Kidney (tissue), 14 donors: ENCODE measurements around the gene BSN. TPM values are rescaled to one million over a fixed set of nuclear protein-coding genes. Genes with fewer than 3 reads are reported as not detected.

Source experiments
- DNase-seq, 5 donors: peaks; one replicate each; pipeline ENCODE4 v3.0.0-alpha.2; 2013 to 2020
- FAIRE-seq: peaks from 2 replicates; lab custom pipeline; 2012; peaks lifted over from hg19 to GRCh38; lab: Jason Lieb, UNC
- H3K27ac ChIP-seq, 2 donors: one replicate each; pipeline ENCODE4 v1.7.0; 2013; ENCODE audit warnings: low read depth in 2 of 2, low read length in 2 of 2, inconsistent platforms in 1 of 2
- H3K27me3 ChIP-seq: one replicate; pipeline ENCODE4 v1.7.1; 2013; ENCODE audit warnings: low read length, inconsistent platforms; ENCODE audit not compliant: control insufficient read depth, insufficient read depth
- H3K36me3 ChIP-seq, 3 donors: one replicate each; pipeline versions ENCODE4 v1.7.0 to v1.7.1; 2013; ENCODE audit warnings: low read length in 3 of 3, control low read depth in 1 of 3, inconsistent platforms in 1 of 3; ENCODE audit not compliant: insufficient read depth in 3 of 3, control insufficient read depth in 2 of 3
- H3K4me1 ChIP-seq, 3 donors: one replicate each; pipeline versions ENCODE4 v1.7.0 to v1.7.1; 2013; ENCODE audit warnings: low read length in 3 of 3, inconsistent platforms in 1 of 3, low read depth in 1 of 3; ENCODE audit not compliant: control insufficient read depth in 2 of 3, insufficient read depth in 2 of 3
- H3K4me3 ChIP-seq, 3 donors: one replicate each; pipeline versions ENCODE4 v1.7.0 to v1.8.1; 2013; ENCODE audit warnings: low read length in 3 of 3, control low read depth in 1 of 3, inconsistent platforms in 1 of 3
- H3K9ac ChIP-seq, 3 donors: one replicate each; pipeline versions ENCODE4 v1.7.0 to v1.7.1; 2013; ENCODE audit warnings: low read length in 3 of 3, control low read depth in 1 of 3, inconsistent platforms in 1 of 3
- H3K9me3 ChIP-seq, 3 donors: one replicate each; pipeline versions ENCODE4 v1.7.0 to v1.7.1; 2013; ENCODE audit warnings: low read length in 3 of 3, control low read depth in 1 of 3, inconsistent platforms in 1 of 3; ENCODE audit not compliant: control insufficient read depth in 2 of 3, insufficient read depth in 1 of 3
- intact Hi-C: fragments of 100-400 bp; cut with DNase I; formaldehyde crosslinking; loops from one replicate; pipeline ENCODE4 v1.11.1; 2022
- polyA plus RNA-seq: library from polyadenylated mRNA; stranded (reverse); fragments of 350-450 nt; fragmentation: Illumina TruSeq; extraction: RNeasy Lipid Tissue Mini Kit (QIAGEN cat#74804); gene quantifications from one replicate; pipeline ENCODE4 v1.2.3, GENCODE V29; 2014; ENCODE audit warnings: low read depth, low replicate concordance; ENCODE audit not compliant: insufficient read depth
- total RNA-seq: library from RNA; stranded (reverse); fragmentation: NEBNext Ultra II Directional; extraction: Animal tissue kit (Norgen Biotek cat#: 25700); gene quantifications from one replicate; pipeline ENCODE4 v1.2.1, GENCODE V29; 2021
- TF ChIP-seq, protein P1 (sequence below): IDR thresholded peaks from 3 replicates; pipeline ENCODE4 v1.5.1; 2012; ENCODE audit warnings: mild to moderate bottlenecking, moderate library complexity, borderline replicate concordance; ENCODE audit not compliant: insufficient read depth; ENCODE audit errors: extremely low read depth
- donor health status: control.
- donor health status: control.
- donor health status: control.
- donor health status: control.
- donor health status: control.
- donor health status: DM: yes; HTN: yes; CAD: no.
- donor health status: Normal renal cell carcinoma (clear cell type).

BSN gene
- total and polyA plus RNA-seq, 2 donors from 2014 or later, result 0.11 to 1.3 TPM

DNA sequence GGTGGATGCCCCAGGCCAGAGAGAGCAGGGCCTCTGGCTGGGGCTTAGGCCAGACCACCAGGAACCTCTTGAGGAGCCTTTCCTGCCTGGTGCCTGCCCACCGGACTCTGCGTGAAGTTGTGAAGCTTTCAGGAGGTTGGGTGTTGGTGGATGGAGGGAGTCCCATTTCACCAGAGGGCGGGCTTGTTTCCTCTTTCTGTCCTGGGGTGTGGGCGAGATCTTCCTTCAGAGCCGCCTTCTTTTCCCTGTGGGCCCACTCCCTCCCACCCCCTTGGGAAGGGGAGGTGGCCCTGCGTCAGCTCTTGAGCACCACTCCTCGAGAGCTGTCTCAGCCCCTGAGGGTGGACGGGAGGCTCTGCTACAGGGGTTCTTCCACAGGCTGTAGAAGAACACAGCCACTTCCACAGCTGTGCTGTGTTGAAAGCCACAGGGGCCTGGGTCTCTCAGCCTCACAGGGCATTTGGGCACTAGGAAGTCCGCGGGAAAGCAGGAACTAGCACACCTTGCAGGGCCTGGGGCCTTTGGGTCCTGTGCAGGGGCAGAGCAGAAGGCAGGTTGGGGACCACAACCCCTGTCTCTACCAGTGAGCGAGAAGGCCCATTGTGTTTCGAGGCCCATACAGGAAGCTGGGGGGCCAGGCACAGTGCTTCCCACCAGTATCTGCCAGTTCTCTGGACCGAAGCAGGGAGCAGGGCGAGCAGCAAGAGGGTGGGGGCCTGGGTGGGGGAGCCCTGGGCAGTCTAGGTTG, 163.1 kb downstream of the BSN start:
- no peak for FAIRE-seq

DNA sequence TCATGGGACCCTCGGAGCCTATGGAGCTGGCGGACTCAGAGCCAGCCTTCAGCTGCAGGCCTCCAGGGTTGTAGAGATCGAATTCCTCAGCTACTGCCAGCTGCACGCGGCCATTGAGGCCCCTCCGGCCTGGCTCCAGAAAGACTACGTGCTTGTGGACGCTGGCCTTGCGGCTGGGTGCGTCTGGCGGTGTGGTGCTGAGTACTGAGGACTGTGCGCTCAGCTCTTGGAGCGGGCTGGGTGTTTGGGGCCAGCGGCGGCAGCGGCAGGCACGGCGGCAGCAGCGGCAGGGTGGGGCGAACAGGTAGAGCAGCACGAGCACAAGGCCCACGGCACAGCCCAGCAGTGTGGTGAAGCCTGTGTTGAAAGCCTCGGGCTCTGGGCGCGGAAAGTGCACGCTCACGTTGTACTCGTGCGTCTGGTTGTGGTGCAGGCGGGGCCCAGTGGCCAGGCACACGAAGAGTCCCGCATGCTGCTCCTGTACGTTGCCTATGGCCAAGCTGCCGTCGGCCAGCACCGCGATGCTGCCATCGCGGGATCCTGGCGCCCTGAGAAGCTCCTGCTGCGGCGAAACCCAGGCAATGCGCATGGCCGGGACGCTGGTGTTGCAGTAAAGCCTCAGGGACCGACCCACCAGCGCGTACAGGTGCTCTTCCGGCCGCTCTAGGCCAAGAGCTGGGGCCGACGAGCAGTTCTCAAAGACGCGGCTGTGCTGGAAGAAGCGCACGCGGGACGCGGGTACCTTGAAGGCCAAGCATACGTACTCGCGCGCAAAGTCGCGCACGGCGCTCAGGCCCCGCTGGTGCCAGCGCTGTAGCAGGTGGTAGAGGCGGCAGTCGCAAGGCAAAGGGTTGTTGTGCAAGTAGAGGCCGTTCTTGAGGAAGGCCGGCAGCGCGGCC, 163.9 kb downstream of the BSN start:
- H3K4me3 ChIP-seq, result no peak overlapping the region
- FAIRE-seq, result no peak
- no peak overlapping the region for H3K27ac ChIP-seq
- no peaks in the 10 kb centered on the region for H3K9me3 ChIP-seq
- H3K4me1 ChIP-seq, result peaks cover 0 to 21% (median 6%) of the 10 kb centered on the region in 3 donors
- TF ChIP-seq, protein P1, sequence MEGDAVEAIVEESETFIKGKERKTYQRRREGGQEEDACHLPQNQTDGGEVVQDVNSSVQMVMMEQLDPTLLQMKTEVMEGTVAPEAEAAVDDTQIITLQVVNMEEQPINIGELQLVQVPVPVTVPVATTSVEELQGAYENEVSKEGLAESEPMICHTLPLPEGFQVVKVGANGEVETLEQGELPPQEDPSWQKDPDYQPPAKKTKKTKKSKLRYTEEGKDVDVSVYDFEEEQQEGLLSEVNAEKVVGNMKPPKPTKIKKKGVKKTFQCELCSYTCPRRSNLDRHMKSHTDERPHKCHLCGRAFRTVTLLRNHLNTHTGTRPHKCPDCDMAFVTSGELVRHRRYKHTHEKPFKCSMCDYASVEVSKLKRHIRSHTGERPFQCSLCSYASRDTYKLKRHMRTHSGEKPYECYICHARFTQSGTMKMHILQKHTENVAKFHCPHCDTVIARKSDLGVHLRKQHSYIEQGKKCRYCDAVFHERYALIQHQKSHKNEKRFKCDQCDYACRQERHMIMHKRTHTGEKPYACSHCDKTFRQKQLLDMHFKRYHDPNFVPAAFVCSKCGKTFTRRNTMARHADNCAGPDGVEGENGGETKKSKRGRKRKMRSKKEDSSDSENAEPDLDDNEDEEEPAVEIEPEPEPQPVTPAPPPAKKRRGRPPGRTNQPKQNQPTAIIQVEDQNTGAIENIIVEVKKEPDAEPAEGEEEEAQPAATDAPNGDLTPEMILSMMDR, result no peak
- DNase-seq, result peak; percentile 26 to 80 (median 41)
- H3K27me3 ChIP-seq, result no peaks in the 10 kb centered on the region
- intact Hi-C loops, result no loop called here
- peaks cover 0 to 19% (median 4%) of the 10 kb centered on the region in 3 donors for H3K36me3 ChIP-seq
- H3K9ac ChIP-seq, result no peak overlapping the region

More for the DNA sequence above, 163.1 kb downstream of the BSN start:
- H3K27me3 ChIP-seq, result no peaks in the 10 kb centered on the region
- H3K36me3 ChIP-seq, result peaks cover 0 to 20% (median 4%) of the 10 kb centered on the region in 3 donors
- no peak overlapping the region for H3K27ac ChIP-seq
- H3K9ac ChIP-seq, result no peak overlapping the region
- intact Hi-C loops, result no loop called here
- H3K9me3 ChIP-seq, result no peaks in the 10 kb centered on the region
- peak in 2 of 5 donors; percentile 56 to 58 for DNase-seq
- peaks cover 0 to 12% (median under 1%) of the 10 kb centered on the region in 3 donors for H3K4me1 ChIP-seq
- TF ChIP-seq, protein P1, result no peak
- no peak overlapping the region for H3K4me3 ChIP-seq

DNA sequence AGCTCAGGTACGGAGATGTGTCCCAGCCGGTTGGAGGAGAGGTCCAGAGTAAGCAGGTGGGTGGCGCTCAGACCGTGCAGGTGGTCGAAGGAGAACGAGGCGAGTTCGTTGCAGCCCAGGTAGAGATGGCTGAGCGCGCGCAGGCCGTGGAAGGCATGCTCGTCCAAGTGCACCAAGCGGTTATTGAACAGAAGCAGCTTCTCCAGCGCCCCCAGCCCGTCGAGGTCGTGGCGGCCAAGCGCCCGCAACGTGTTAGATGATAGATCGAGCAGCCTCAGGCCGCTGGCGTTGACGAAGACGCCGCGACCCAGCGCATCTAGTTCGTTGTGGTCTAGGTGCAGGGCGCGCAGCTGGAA, 164.6 kb downstream of the BSN start:
- FAIRE-seq (no peak), DNase-seq (peak in 4 of 5 donors; percentile 38 to 83 (median 48))
- H3K27me3 ChIP-seq, result no peaks in the 10 kb centered on the region
- H3K27ac ChIP-seq, result no peak overlapping the region
- peaks cover 0 to 19% (median 4%) of the 10 kb centered on the region in 3 donors for H3K36me3 ChIP-seq
- intact Hi-C loops, result no loop called here
- H3K9me3 ChIP-seq, result no peaks in the 10 kb centered on the region
- no peak overlapping the region for H3K9ac ChIP-seq
- TF ChIP-seq, protein P1, result no peak
- peaks cover 0 to 22% (median 6%) of the 10 kb centered on the region in 3 donors for H3K4me1 ChIP-seq
- H3K4me3 ChIP-seq, result peak overlapping the region; percentile 62 to 69 (median 66)
